ENCODE data around the gene ETFA. TPM values are rescaled to one million over a fixed set of nuclear protein-coding genes. Genes with fewer than 3 reads are reported as not detected.

Gene ETFA
- total RNA-seq, 1 donor from 2014 or later, result 189 TPM

- no peak for DNase-seq (ENCODE audit: low read depth, low spot score)
These were observed 134.7 kb downstream of the ETFA start for GRCh38 chr15:76176487-76177085.

- no peak for DNase-seq (ENCODE audit: low read depth, low spot score)
These were observed 135.2 kb downstream of the ETFA start for GRCh38 chr15:76176059-76176458.

GRCh38 chr15:76175442-76175841, 135.8 kb downstream of the ETFA start:
- DNase-seq (ENCODE audit: low read depth, low spot score), result no peak

- no peak for DNase-seq (ENCODE audit: low read depth, low spot score)
These were observed 136.6 kb downstream of the ETFA start for GRCh38 chr15:76174654-76175053.

GRCh38 chr15:76173317-76173834, 137.9 kb downstream of the ETFA start:
- no peak for DNase-seq (ENCODE audit: low read depth, low spot score)

GRCh38 chr15:76172782-76173181, 138.5 kb downstream of the ETFA start:
- no peak for DNase-seq (ENCODE audit: low read depth, low spot score)

GRCh38 chr15:76169911-76170800, 141.1 kb downstream of the ETFA start:
- no peak for DNase-seq (ENCODE audit: low read depth, low spot score)

- DNase-seq (ENCODE audit: low read depth, low spot score), result no peak
These were observed 142.3 kb downstream of the ETFA start for GRCh38 chr15:76169018-76169417.

- DNase-seq (ENCODE audit: low read depth, low spot score), result no peak
These were observed 142.9 kb downstream of the ETFA start for GRCh38 chr15:76168237-76168984.

- DNase-seq (ENCODE audit: low read depth, low spot score), result no peak
These were observed 145.3 kb downstream of the ETFA start for GRCh38 chr15:76165951-76166350.

Other genes with a start within 250 kb of the ETFA start
- gene ISL2, start 25.3 kb upstream of the ETFA start, total RNA-seq, result 0.26 and 0.46 TPM in 2 replicates

All from pulmonary artery endothelial cell (primary cell).